Body of pancreas (tissue), 4 donors: ENCODE measurements around the gene METTL23. TPM values are rescaled to one million over a fixed set of nuclear protein-coding genes. Genes with fewer than 3 reads are reported as not detected.

Experiments
- ATAC-seq: fragments of 150-250 bp; one replicate; pipeline ENCODE4 v1.9.1; 2016
- DNase-seq, 4 donors: peaks; one replicate each; pipeline ENCODE4 v3.0.0-alpha.2; 2019
- H3K27ac ChIP-seq, 4 donors: fragments of 200-600 bp; sonication (generic); 1 replicate in 3 of 4; 2 replicates in 1 of 4; pipeline versions ENCODE4 v1.5.1 to v1.6.1; 2016 to 2019; ENCODE audit warnings: mild to moderate bottlenecking in 1 of 4, mixed read lengths in 1 of 4, moderate library complexity in 1 of 4
- H3K27me3 ChIP-seq, 2 donors: fragments of 200-600 bp; sonication (generic); one replicate each; pipeline ENCODE4 v1.6.0; 2016; ENCODE audit warnings: mild to moderate bottlenecking in 1 of 2
- H3K36me3 ChIP-seq, 2 donors: fragments of 200-600 bp; sonication (generic); replicated peaks in 1 of 2; 2 replicates each; pipeline ENCODE4 v1.5.1; 2016; ENCODE audit warnings: low read depth in 2 of 2; ENCODE audit not compliant: insufficient read depth in 1 of 2
- H3K4me1 ChIP-seq: fragments of 200-600 bp; sonication (generic); one replicate; pipeline ENCODE4 v1.6.0; 2016
- H3K4me3 ChIP-seq, 2 donors: fragments of 200-600 bp; sonication (generic); 1 replicate in 1 of 2; 2 replicates in 1 of 2; pipeline ENCODE4 v1.5.1; 2016 to 2019
- H3K9me3 ChIP-seq, 3 donors: fragments of 200-600 bp; sonication (generic); 1 replicate in 2 of 3; 2 replicates in 1 of 3; pipeline ENCODE4 v1.5.1; 2016
- POLR2A ChIP-seq, 3 donors: fragments of 450-650 bp; IDR thresholded peaks; one replicate each; pipeline ENCODE4 v1.6.1; 2016; ENCODE audit warnings: antibody characterized with exemption in 3 of 3, mild to moderate bottlenecking in 2 of 3
- WGBS, 2 donors: methylation state at CpG; one replicate each; pipeline ENCODE4 v1.1.5; 2017; 5-methylcytosine and 5-hydroxymethylcytosine counted together
- intact Hi-C: fragments of 100-400 bp; cut with DNase I; formaldehyde crosslinking; loops from one replicate; pipeline ENCODE4 v1.15.1; 2023
- total RNA-seq, 2 donors: library from RNA; depleted of rRNA; stranded (reverse); fragments of >200 nt; gene quantifications; one replicate each; pipeline ENCODE4 v1.1.0, GENCODE V29; 2016
- TF ChIP-seq, protein P1 (sequence below), 7 experiments: fragments of 450-650 bp in 4 of 7; fragments of 200-600 bp in 3 of 7; sonication (generic) in 3 of 7; IDR thresholded peaks; one replicate each; pipeline ENCODE4 v1.5.1; 2016 to 2019; ENCODE audit warnings: antibody characterized with exemption in 7 of 7

The METTL23 gene
- total RNA-seq, 2 donors from 2014 or later, result 25.9 to 44.2 TPM

DNA sequence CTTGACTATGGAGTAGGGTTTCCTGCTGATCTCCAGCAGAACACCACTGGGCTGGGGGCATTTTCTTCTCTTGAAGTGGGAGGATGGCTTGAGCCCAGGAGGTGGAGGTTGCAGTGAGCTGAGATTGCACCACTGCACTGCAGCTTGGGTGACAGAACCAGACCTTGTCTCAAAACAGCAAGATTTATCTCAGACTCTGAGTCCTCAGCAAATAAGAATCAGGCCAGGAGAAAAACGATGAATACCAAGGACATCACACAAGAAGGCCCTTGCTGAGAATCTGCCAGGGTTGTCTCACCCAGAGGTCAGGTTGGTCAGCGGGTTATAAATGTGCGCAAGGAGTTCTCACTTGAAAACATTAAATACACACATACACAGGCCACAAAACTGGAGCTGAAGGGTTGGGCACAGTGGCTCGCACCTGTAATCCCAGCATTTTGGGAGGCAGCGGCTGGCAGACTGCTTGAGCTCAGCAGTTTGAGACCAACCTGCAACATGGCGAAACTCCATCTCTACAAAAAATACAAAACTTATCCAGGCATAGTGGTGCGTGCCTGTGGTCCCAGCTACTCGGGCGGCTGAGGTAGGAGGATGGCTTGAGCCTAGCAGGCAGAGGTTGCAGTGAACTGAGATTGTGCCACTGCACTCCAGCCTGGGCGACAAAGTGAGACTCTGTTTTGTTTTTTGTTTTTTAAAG, 23.6 kb upstream of the METTL23 start:
- Histone ChIP-seq H3K36me3 (no peaks in the 10 kb centered on the region), H3K27me3 (no peaks in the 10 kb centered on the region), H3K9me3 (no peaks in the 10 kb centered on the region), H3K27ac (no peak overlapping the region), H3K4me1 (peaks cover 26% of the 10 kb centered on the region), H3K4me3 (no peak overlapping the region)
- no peak for DNase-seq
- no peak for ATAC-seq
- no peak for TF ChIP-seq POLR2A (IDR thresholded peaks at IDR 0.05)
- TF ChIP-seq, protein P1, sequence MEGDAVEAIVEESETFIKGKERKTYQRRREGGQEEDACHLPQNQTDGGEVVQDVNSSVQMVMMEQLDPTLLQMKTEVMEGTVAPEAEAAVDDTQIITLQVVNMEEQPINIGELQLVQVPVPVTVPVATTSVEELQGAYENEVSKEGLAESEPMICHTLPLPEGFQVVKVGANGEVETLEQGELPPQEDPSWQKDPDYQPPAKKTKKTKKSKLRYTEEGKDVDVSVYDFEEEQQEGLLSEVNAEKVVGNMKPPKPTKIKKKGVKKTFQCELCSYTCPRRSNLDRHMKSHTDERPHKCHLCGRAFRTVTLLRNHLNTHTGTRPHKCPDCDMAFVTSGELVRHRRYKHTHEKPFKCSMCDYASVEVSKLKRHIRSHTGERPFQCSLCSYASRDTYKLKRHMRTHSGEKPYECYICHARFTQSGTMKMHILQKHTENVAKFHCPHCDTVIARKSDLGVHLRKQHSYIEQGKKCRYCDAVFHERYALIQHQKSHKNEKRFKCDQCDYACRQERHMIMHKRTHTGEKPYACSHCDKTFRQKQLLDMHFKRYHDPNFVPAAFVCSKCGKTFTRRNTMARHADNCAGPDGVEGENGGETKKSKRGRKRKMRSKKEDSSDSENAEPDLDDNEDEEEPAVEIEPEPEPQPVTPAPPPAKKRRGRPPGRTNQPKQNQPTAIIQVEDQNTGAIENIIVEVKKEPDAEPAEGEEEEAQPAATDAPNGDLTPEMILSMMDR (IDR thresholded peaks at IDR 0.05), result no peak
- intact Hi-C loops, result no loop called here
- WGBS, 2 donors, result 78 to 82% methylated on average over 10 of the region's 10 CpGs

- no peaks in the 10 kb centered on the region for H3K36me3 ChIP-seq
- no peak overlapping the region for H3K27ac ChIP-seq
- peaks cover 37% of the 10 kb centered on the region for H3K4me1 ChIP-seq
- ATAC-seq (no peak), DNase-seq (no peak)
- TF ChIP-seq, protein P1 (IDR thresholded peaks at IDR 0.05), result no peak
- TF ChIP-seq POLR2A (IDR thresholded peaks at IDR 0.05), result no peak
- H3K9me3 ChIP-seq, result no peaks in the 10 kb centered on the region
- no peaks in the 10 kb centered on the region for H3K27me3 ChIP-seq
- 69 to 78% methylated on average over 4 of the region's 4 CpGs for WGBS, 2 donors
- intact Hi-C loops, result no loop called here
- no peak overlapping the region for H3K4me3 ChIP-seq
Measured at GRCh38 chr17:76704805-76705204, 21.8 kb upstream of the METTL23 start.

- WGBS, 2 donors, result 93 to 94% methylated on average over 3 of the region's 3 CpGs
- Histone ChIP-seq H3K4me1 (peaks cover 38% of the 10 kb centered on the region), H3K9me3 (no peaks in the 10 kb centered on the region), H3K36me3 (no peaks in the 10 kb centered on the region), H3K27me3 (no peaks in the 10 kb centered on the region), H3K27ac (no peak overlapping the region), H3K4me3 (no peak overlapping the region)
- ATAC-seq, result no peak
- intact Hi-C loops, result no loop called here
- TF ChIP-seq, protein P1 (IDR thresholded peaks at IDR 0.05), result no peak
- no peak for TF ChIP-seq POLR2A (IDR thresholded peaks at IDR 0.05)
- no peak for DNase-seq
Measured at GRCh38 chr17:76706817-76707216, 19.8 kb upstream of the METTL23 start.

DNA sequence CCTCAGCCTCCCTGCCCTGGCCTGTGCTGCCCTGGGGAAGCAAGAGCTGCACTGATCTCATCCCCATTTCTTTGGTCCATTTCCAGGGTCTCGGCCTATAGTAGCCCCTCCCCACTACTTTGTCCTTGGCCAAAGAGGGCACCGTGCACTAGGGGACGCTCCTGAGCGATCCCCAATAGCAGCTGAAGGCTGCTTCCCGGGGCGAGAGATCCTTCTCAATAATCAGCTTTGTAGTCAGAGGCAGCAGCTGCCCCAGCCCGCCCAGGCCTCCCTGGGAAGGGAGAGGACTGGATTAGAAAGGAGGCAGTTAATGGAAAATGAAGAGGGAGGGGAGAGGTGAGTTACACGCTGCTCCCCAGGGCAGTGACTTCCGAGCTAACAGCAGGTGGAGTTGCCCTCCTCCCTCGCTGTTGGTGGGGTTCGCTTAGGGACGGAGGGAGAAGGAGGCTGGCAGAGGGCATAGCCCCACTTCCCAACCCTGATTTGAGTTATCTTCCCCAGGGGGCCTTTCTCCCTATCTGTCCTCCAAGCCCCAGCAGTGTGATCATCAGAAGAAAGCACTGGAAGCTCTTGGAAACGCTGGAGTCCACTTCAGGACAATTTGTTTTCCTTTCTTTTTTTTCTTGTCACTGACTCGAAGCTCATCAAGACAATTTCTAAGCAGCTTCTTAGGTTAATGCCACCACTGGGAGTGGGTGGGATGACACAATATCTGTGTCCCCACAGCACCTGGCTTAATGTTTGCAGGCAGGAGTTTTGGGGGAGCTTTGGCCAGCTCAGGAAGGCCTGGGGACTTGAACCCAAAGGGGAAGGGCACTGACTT, 18.4 kb upstream of the METTL23 start:
- H3K27ac ChIP-seq, result peak overlapping the region; percentile 65 to 86 (median 82)
- no peaks in the 10 kb centered on the region for H3K9me3 ChIP-seq
- ATAC-seq (no peak), DNase-seq (peak in 2 of 4 donors; percentile 35 to 57)
- no peak overlapping the region for H3K4me3 ChIP-seq
- peaks cover 39% of the 10 kb centered on the region for H3K4me1 ChIP-seq
- TF ChIP-seq POLR2A (IDR thresholded peaks at IDR 0.05), result no peak
- TF ChIP-seq, protein P1 (IDR thresholded peaks at IDR 0.05), result peak in 4 of 7 experiments; percentile 12 to 35 (median 24)
- H3K27me3 ChIP-seq, result no peaks in the 10 kb centered on the region
- intact Hi-C loops, result no loop called here
- no peaks in the 10 kb centered on the region for H3K36me3 ChIP-seq
- WGBS, 2 donors, result 37 to 42% methylated on average over 12 to 14 of the region's 14 CpGs
